ENCODE data around the gene MRPL40.
A peak's percentile ranks its signal among the peaks of the same experiment; 100 is the strongest.

The MRPL40 gene

GRCh38 chr22:19432133-19432851 lies at the start of gene MRPL40:
Gene MRPL40, plus strand, starts transcription at chr22:19432545. Its CDS starts 10 bp downstream, at chr22:19432555.
- DNase-seq, result peak; percentile 90

- DNase-seq, result no peak
Observed at GRCh38 chr22:19383292-19383691, 49.1 kb upstream of the MRPL40 start.

DNA sequence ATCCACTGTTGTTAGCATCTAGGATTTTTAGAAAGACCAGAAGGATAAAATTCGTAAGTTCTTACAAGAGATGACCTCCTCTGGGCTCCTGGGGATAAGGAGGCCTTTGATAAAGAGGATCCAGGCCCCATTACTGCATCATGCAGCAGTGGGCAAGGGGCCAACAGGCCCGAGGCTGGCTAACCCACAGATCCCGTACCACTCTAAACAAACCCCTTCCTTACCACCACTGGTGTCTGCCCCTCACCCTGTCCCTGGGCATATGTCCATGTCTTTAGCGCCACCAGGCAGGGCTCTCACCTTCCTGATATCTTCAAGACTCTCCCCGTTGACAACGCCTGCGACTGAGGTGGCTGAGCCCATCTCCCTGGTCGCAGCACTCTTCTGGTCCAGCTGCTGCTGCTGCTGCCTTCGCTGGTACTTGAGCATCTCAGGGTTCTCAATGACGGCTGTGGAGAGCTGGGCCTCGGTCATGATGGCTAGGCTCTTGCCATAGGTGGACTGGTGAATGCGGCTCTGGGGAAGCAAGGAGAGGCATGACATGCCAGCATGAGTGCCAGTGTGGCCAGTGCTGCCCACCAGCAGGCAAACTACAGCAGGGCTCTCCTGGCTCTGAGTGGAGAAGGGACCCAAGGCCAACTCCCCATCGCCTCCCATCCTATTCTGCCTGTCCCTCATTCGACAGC lies 47.0 kb upstream of the MRPL40 start:
- no peak for DNase-seq

DNA sequence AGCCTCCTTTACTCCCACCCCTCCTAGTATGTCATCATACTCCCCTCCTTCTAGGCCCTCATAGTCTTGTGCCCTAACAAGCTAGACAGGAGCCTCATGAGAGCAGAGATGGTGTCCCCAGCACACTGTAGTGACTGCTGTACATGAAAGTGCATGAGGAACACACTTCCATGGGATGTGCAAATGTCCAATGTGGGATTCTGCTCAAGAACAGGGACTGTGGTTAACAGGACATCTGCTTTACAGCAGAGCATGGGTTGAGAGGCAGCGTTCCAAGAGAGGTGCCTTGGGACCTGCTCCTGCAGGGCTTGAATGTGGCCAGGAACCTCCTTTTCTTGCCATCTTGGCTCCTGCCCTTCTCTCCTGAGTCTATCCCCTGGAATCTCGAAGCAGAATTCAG lies 46.1 kb upstream of the MRPL40 start:
- DNase-seq, result no peak

- no peak for DNase-seq
Observed at GRCh38 chr22:19387038-19387437, 45.3 kb upstream of the MRPL40 start.

DNA sequence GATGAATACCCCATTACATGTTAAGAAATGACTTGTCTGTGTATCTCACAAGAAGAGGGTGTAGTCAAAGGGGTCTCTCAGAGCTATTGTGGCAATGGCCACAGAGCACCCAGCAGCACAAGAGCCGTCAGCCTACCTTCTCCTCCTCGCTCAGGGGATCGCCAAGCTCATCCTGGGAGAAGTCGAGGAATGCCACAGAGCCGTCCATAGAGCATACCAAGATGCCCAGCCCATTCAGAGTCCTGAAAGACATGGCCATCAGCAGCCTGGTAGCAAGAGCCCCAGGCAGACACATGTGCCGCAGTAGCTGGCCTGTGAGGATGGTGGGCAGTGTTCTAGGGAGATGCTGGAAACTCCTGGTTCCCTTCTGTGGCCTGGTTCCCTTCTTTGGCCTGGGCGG lies 44.8 kb upstream of the MRPL40 start:
- no peak for DNase-seq

GRCh38 chr22:19393704-19394103 lies 38.6 kb upstream of the MRPL40 start:
- DNase-seq, result no peak

DNA sequence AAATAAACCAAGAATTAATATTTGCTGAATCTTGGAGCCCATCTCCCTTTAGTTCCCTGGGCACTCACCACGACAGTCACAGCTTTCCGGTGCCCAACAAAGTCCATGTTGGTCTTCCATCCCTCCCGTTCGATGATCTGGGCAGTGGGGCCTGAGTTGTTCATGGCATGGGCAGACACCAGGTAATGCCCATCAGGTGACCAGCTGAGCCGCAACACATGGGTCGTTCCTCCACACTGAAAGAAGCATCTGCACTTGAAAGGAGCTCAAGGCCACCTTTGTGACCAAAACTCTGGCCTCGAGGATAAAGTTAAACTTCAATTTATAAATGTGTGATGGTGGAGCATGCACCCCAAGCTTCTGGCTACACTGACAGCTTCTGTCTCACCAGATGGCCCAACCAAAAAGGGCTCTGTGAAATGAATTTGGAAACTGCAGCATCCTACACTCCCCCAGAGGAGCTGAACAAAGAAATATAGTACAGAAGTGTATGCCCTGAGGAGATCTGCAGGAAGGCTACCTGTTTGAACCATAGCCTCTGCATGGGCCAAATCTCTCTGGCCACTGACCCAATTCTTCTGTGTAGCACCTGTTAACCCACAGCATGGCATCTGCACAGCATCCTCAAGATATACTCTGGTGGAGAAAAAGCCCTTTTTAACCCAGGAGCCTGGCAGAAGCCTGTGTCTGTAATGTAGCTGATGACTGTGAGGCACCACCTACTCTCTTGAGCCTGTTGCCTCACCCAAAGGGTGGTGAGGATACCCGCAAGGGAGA lies 37.9 kb upstream of the MRPL40 start:
- DNase-seq, result no peak

DNA sequence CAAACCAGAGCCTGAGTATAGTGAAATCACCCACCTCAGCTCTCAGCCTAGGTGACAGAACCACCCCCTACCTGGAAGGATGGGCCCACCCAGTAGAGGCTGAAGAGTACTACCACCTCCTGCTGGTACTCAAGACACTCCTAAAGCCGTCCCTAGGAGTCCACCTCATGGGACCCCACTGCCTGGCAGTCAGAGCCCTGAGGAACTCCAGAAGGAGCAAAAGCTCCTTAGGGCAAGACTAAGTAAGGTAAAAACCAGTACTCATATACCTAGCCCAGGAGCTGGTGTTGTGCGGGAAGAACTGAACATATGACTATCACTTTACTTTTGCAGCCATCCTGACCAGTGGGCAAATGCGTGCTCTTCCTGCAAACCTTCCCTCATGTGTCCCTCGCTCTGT lies 37.1 kb upstream of the MRPL40 start:
- no peak for DNase-seq

- no peak for DNase-seq
Observed at GRCh38 chr22:19396561-19396933, 35.8 kb upstream of the MRPL40 start.

DNA sequence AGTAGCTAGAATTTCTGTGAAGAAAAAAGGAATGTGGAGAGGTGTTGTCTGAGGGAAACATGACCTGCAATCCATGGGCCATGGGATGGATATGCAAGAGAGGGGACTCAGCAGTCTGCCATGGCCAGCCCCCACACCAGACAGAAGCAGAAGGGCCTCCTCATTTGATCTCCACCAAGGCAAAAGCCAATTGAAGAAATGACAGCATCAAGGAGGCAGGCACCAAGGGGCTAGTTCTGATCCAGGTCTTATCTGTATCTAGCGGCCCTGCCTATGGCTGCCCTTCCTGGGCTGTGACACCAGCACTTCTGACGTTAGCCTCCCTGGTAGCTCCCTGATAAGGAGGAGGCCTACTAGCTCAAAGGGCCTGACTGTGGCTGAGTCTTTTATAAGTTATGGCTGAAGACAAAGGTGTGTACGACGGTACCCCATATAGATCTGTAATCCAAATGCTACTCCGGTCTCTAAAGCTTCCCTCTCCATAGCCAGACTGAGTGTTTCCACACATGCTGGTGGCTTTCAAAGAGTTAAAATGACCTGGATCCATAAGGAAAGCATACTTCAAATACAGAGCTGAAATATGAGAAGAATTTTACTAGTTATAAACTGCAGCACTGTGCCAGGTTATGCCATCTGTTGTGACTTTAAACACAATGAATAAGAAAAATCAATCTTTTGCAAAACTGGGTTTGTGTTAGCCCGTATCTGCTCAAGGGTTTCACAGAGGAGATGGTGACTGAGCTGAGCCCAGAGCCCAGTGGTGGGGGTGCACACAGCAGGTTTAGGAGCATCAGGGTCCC lies 35.2 kb upstream of the MRPL40 start:
- DNase-seq, result no peak

DNA sequence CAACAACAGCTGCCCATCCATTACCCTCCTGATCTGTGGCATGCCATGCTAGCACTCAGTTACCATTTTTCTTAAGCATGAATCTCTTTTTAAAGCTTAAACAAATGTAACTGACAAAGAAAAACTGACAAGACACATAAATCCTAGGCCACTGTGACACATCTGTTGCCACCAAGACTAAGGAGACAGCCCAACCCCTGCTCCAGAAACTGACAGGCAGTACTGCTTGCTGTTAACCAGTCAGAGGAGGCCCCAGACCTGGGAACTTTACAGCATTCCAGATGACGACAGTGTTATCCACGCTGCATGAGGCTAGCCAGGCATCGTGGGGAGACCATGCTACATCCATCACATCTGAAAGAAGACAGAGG lies 34.6 kb upstream of the MRPL40 start:
- DNase-seq, result no peak

GRCh38 chr22:19398206-19398605 lies 34.1 kb upstream of the MRPL40 start:
- DNase-seq, result no peak

GRCh38 chr22:19398652-19399051 lies 33.7 kb upstream of the MRPL40 start:
- no peak for DNase-seq

GRCh38 chr22:19400881-19401280 lies 31.5 kb upstream of the MRPL40 start:
- no peak for DNase-seq

DNA sequence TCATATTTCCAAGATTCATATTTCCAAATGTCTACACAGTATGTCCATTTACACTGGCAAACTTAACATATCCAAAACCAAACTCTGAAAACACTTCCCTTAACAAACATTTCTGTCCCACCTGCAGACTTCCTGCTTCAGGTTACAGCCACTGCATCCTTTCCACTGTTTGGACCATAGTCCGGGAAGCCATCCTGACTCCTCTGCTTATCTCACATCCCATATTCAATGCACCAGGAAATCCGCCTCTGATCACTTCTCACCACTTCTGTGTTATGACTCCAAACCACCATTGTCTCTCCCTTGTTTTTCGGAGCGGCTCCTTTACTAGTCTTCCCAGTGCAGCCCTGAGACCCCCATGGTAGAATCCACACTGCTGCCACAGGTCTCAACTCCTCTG lies 30.9 kb upstream of the MRPL40 start:
- DNase-seq, result no peak

GRCh38 chr22:19402642-19403191 lies 29.6 kb upstream of the MRPL40 start:
- DNase-seq, result no peak

GRCh38 chr22:19404676-19405075 lies 27.7 kb upstream of the MRPL40 start:
- DNase-seq, result no peak

GRCh38 chr22:19405133-19405532 lies 27.2 kb upstream of the MRPL40 start:
- no peak for DNase-seq

DNA sequence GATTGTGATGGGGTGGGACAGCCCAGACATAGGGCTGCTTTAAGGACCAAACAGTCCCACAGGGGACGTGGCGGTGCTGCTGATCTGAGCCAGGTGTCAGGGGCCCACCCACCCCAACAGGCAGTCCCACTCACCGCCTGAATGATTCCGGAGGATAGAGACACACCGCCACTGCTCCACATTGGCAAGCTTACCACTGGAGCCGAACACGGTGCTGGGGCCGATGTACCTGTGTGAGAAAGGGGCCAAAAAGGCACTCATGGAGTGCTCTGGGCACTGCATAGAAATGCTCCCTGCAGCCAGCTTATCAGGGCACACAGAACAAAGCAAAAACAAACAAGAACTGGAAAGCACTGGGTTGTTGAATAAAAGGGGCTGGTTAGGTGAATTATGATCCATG lies 26.7 kb upstream of the MRPL40 start:
- DNase-seq, result no peak

- no peak for DNase-seq
Observed at GRCh38 chr22:19406281-19406811, 26.0 kb upstream of the MRPL40 start.

DNA sequence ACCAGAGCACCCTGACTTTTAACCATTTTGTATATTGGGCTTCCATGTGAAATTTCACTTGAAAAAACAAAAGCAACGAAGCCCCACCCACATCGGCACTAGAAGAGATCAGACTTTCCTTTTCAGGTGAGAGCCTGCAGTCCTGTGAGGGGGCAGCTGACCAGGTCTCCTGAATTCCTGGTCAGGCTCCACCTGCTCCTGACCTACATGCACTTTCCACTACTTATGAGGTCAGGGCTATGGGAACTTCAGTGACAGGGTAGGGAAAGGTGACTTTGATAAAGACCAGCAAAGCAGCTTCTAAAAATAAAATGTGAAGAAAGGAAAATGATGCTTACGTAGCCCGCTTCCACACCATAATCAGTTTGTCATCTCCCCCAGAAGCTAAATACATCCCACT lies 25.5 kb upstream of the MRPL40 start:
- DNase-seq, result no peak
